Measurements from ENCODE around the gene SPAG9.
"Not testable (repeated sequence)": the region's sequence is repeated elsewhere in the genome, so short reads cannot be mapped to it uniquely, and the experiment has no call there.

Gene SPAG9

DNA sequence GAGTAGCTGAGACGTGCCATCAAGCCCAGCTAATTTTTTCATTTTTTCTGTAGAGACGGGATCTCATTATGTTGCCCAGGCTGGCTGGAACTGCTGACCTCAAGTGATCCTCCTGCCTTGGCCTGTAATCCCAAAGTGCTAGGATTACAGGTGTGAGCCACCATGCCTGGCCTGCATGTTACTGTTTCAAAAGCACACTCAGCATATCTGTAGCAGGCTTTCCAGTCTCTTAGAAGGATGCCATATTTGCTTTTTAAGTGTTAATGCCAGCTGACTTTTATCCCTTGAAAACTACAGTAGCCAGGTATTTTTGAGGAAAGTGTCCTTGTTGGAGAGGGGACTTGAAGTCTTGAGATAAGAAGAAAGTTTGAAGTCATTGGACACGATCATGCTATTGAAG, 15.3 kb upstream of the SPAG9 start:
- no peak for DNase-seq

DNA sequence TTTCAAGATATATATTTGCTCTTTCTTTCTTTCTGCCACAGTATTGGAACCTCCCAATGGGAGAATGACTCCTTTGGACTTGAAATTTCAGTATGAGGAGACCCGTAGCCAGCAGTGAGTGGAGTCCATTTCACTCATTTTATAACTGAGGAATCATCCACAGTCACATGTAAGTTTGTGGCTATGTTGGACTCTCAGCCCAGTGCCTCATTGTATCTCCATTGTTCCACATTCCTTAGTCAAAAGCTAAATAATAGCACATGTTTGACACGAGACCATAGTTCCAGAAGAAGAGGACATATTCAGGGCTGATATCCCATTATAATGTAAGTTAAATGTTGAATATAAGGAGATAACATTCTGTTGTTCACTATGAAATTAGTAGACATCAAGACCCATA, 12.7 kb upstream of the SPAG9 start:
- DNase-seq: no peak

DNA sequence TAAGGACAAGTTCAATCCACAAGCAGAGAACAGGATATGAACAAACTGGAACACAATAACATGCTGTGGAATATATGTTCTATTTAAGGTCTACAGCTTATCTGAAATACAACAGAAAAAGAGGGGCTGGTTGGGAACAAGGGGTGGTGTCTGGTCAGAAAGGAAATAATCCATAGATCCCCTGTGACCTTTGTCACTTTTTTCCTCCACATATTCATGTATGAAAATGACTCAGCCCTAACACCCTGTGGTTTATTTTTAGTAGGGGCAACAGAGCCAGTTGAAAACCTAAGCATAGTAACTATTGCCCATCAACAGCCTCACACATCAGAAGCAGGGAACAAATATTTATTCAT, 12.3 kb upstream of the SPAG9 start:
- DNase-seq: no peak

DNA sequence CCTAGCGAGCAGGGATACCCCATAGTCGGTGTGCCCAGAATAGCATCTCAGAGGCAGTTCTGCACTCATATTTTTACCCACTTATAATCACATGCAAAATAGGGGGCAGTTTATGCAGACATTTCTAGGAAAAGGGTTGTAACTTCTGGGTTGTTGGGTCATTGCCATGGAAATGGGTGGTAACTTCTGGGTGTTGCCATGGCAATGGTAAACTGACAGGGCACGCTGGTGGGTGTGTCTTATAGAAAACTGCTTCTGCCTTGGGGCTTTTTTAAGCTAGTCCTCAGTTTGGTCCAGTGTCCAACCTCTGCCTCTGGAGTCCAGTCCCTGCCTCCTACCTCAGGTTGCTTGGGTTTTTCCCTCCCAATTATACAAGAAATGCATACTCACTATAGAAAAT, 7.4 kb upstream of the SPAG9 start:
- no peak for DNase-seq

DNA sequence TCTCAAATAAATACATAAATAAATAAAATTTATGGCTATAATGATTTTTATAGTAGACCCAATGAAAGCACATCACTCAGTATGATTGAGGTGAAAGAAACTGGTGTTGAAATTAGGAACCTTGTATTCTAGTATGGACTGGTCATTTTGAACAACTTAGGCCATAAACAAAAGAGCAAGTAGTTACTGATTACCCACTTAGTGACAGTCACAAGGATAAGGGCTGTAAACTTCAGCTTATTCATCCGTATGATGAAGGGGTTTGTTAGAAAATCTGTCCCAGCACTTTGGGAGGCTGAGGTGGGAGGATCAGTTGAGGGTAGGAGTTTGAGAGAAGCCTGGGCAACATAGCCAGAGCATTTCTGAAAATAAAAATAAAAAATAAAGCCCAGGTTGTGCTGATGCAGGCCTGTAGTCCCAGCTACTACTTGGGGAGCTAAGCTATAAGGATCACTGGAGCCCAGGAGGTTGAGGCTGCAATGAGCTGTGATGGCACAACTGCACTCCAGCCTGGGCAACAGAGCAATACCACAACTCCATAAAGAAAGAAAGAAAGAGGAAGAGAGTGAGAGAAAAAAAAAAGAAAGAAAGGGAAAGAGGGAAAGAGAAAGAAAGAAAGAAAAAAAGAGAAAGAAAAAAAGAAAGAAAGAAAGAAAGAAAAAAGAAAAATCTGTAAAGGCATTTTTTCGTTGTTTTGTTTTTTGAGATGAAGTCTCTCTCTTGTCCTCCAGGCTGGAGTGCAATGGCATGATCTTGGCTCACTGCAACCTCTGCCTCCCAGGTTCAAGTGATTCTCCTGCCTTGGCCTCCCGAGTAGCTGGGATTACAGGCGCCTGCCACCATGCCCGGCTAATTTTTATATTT, 4.2 kb upstream of the SPAG9 start:
- no peak for DNase-seq

DNA sequence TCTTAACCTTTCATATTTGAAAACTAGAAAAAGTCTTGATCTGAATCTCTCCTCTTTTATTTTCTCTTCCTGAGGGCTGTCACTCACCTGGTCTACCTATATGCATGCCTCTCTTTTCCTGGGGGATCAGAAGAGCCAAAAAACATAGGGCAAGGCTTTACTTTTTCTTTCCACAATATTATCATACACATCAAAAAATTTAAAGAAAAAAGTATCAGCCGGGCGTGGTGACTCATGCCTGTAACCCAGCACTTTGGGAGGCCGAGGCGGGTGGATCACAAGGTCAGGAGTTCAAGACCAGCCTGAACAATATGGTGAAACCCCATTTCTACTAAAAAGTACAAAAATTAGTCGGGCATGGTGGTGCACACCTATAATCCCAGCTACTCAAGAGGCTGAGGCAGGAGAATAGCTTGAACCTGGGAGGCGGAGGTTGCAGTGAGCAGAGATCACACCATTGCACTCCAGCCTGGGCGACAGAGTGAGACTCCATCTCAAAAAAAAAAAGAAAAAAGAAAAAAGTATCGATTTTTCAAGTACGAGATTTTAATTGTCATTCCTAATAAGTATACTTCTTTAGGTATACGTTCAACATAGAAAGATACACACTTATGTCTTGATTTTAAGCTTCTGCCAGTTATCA, 1.9 kb upstream of the SPAG9 start:
- not testable (repeated sequence) for DNase-seq

DNA sequence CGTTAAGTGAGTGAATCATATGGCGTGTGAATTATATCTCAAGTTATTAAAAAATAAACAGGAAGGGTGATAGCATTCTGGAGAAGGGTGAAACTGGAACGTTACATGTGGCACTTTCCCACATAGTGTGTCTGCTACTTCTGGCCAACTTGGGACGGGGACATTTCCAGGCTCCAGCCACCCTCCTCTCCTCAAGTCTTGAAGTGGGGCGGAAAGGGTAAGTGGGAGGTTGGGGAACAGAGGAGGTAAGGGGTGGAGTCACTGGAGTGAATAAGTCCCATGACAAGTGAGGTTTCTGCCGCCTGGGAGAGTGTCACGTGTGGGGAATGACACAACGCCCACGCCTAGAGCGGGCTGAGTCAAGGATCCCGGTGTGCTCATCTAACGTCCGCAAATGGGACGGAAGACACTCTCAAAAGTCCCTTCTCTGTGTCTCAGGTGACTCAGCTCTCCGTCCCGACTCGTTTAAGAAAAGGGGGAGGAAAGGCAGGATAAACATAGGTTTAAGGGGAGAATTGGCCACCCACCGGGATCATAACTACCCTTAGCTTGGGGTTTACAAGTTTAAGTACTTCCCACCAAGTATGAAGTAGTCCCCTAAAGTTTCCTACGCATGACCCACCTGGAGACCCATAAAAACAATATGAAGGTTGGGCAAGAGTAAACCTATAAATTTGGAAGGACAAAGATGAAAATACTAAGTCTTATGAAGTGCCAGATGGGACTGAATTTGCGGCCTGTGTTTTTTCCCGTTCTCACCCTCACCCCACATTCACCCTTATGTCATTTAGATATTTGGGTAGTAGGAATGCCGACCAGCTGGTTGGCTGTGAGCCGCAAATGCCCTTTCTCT, 1.2 kb upstream of the SPAG9 start:
- DNase-seq: peak; percentile 52

DNA sequence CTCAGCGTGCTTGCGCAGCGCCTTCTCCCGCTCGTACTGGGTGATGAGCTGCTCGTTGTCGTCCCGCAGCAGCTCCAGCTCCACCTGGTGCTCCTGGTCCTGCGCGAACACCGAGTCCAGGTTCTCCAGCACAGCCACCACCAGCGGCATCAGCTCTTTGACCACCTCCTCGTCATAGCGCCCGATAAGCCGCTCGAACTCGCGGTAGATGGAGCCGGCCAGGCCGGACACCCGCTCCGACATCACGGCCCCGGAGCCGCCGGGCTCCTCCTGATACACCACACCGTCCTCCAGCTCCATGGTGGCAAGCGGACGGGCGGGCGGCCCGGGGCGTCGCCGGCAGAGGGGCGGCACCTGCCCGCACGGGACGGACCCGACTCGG, 320 bp downstream of the SPAG9 start:
- DNase-seq: peak; percentile 41

DNA sequence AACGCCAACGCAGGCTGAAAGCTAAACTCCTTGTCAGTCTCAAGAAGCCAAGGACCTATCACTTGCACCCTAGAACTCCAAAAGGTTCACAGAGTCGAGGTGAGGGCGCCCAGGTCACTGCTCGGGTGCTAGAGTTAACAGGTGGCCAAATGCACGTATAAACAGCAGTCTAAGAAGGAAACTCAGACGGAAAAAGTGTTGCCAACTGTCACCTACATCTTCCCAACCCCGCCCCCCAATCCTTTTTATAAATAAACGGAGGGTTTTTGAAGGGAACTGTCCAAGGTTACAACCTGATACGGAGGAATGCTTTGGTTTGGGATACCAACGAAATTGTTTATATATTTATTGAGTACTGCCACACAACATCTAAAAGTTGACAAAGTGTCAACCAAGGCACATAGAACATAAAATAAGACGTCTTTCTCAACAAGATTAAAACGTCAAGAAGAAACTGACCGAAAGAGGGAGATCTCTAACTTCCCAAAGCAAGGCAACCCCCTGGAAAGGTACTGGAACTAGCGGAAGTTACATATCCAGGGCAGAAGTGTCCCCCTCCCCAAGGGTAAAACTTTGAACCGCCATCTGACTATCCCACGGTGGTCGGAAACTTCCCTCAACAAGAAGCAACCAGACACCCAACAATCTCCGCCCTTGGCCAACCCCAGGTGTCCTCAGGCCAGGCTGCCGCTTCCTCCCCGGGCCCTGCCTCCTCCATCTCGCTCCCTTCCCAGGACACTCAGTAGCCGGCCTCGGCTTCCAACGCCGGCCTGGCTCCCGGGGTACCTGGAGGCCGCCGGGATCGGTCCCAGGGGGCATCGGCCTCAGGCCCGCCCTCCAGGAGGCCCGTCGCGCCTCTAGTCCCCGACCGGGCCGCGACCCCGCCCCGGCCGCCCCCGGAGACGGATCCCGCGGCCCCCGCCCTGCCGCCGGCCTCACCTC, 982 bp downstream of the SPAG9 start:
- DNase-seq: peak; percentile 23

DNA sequence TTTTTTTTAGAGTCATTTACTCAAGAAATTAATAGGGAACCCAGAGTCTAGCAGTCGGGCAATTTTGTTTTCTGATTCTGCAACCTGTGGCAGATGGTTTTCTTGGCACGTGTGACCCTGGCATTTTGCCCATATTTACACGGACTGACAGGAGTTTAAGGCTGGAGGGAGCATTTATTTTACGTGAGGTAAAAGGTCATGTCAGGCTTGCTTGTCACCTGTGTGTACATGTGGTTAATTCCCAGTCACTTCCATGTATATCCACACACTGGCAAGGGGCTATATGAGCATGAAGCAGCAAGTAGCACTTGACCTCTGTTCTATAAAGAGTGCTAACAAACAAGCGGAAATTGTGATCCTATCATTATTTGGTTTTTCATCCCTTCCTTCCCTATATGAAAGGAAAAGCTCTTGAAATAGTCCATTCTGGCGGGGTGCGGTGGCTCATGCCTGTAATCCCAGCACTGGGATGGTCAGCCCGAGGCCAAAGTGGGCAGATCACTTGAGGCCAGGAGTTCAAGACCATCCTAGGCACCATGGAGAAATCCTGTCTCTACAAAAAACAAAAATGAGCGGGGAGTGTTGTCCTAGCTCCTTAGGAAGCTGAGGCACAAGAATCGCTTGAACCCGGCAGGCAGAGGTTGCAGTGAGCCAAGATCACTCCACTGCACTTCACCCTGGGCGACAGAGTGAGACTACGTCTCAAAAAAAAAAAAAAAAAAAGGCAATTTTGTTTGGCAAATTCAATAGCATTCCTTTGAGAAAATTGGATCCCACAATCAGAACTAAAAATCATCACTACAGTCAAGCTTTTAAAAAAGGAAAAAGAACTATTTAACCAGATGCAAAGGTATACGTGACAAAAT, 2.1 kb downstream of the SPAG9 start:
- DNase-seq: peak; percentile 97

DNA sequence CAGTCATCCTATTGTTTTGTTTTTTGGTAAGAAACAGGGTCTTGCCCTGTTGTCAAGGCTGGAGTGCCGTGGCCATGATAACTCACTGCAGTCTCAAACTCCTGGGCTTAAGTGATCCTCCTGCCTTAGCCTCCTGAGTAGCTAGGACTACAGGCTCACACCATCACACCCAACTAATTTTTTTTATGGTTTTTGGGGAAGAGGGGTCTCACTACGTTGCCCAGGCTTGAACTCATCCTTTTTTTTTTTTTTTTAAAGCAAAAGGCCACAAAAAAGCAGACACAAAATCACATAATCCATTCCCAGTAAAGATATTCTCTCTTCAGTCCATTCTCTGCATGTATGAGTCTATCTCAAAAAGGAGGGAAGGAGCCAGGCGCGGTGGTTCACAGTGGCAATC, 5.5 kb downstream of the SPAG9 start:
- DNase-seq: no peak

DNA sequence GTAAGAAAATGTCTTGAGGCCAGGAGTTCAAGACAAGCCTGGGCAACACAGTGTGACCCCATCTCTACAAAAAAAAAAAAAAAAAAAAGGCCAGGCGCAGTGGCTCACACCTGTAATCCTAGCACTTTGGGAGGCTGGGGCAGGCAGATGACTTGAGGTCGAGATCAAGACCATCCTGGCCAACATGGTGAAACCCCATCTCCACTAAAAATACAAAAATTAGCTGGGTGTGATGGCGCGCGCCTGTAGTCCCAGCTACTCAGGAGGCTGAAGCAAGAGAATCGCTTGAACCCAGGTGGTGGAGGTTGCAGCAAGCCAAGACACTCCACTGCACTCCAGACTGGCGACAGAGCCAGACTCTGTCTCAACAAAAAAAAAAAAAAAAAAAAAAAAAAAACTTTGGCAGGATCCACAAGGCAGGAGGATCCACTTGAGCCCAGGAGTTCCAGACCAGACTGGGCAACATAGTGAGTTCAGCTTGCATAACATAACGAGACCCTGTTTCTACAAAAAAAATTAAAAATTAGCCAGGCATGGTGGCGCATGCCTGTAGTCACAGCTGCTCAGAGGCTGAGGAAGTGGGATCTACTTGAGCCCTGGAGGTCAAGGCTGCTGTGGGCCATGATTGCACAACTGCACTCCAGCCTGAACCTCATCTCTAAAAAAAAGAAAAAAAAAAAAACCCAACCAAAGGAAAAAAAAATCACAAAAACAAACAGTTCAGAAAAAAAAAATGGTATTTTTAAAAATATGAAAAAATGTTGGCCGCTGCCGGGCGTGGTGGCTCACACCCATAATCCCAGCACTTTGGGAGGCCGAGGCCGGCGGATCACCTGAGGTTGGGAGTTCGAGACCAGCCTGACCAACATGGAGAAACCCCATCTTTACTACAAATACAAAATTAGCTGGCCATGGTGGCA, 8.1 kb downstream of the SPAG9 start:
- DNase-seq: peak; percentile 61

DNA sequence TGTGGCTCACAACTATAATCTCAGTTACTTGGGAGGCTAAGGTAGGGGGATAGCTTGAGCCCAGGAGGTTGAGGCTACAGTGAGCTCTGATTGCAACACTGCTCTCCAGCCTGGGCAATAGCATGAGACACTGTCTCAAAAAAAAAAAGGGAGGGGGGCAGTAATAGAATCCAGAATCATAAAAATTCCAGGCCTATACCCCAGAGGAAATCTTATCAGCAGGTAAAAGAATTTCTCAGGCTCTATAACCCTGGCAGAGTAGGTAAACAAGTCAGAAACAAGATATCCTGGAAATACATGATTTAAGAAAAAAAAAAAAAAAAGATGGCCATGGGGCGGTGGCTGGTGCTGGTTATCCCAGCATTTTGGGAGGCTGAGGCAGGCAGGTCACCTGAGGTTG, 12.9 kb downstream of the SPAG9 start:
- DNase-seq: no peak

DNA sequence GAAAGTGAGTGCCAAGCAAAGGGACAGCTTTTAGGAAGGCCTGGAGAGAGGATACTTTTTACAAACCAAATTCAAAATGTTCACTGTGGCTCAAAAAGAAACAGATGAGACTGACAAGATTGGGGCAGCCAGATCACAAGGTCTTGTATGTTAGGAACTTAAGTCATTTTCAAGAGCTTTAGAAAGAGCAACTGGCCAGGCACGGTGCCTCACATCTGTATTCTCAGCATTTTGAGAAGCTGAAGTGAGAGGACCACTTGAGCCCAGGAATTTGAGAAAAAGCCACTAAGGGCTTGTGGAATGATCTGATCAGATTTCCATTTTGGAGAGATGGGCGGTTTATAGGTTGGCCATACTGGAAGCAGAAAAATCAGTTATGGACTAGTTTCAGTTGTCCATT, 17.2 kb downstream of the SPAG9 start:
- no peak for DNase-seq

DNA sequence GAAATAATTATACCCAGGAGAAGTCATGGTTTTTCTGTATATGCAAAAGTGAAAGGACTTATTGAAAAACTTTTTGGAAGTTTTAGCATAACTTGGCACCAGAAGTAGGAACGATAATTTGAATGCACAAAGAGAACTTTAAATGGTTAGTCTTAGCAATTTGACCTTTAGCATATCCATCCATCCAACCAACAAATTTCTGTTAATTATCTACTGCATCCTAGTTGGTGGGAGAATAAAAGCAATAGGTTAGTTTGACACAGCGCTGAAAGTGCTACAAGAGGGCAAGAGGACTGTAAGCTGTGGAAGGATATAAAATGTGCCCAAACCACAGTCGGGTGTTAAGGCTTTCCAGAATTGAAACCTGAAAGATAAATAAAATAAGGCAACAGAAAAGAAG, 17.6 kb downstream of the SPAG9 start:
- no peak for DNase-seq

DNA sequence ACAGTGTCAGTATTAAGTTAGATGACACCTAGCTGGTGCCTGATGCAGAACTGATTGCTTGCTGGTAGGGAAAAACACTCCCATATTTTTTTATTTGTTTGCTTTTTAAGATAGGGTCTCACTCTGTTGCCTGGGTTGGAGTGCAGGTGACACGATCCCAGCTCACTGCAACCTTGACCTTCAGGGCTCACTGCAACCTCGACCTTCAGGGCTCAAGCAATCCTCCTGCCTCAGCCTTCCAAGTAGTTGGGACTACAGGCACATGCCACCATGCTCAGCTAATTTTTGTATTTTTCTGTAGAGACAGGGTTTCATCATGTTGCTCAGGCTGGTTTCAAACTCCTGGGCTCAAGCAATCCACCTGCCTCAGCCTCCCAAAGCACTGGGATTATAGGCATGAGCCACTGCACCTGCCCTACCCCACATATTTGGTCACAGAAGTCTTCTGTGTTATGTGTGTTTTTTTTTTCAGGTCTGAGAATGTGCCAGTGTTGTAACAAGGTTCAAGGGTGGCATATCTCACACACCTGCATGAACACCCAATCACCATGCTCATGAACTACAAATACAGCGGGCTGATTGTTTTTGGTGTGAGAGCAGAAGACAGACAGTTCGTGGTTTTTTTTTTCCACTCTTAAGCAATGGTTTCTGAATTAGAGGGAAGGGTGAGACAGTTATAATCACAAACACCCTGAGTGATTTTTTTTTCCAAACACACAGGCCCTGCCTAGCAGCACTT, 22.8 kb downstream of the SPAG9 start:
- DNase-seq: peak; percentile 37

DNA sequence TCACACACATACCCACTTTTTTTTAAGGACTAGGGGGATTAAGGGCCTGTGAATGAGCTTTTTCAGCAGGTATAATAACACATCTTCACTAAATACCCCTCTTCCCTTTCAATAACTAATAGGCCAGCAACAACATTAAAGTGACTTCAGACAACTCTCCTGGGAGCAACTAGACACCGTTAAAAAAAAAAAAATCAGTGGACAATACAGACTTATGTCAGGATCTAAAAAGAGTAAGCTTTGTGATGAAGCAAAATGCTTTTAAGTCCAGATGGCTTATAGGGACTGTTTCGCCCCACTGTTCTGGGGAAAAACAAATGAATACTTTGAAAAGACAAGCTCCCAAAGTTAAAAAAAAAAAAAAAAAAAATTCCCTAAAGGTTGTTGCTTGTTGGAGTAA, 29.0 kb downstream of the SPAG9 start:
- no peak for DNase-seq

DNA sequence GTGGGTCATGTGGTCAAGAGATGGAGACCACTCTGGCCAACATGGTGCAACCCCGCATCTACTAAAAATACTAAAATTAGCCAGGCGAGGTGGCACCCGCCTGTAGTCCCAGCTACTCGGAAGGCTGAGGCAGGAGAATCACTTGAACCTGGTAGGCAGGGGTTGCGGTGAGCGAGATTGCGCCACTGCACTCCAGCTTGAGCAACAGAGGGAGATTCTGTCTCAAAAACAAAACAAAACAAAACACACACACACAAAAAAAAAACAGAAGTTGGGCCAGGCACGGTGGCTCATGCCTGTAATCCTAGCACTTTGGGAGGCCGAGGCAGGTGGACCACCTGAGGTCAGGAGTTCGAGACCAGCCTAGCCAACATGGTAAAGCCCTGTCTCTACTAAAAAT, 31.8 kb downstream of the SPAG9 start:
- DNase-seq: not testable (repeated sequence)

DNA sequence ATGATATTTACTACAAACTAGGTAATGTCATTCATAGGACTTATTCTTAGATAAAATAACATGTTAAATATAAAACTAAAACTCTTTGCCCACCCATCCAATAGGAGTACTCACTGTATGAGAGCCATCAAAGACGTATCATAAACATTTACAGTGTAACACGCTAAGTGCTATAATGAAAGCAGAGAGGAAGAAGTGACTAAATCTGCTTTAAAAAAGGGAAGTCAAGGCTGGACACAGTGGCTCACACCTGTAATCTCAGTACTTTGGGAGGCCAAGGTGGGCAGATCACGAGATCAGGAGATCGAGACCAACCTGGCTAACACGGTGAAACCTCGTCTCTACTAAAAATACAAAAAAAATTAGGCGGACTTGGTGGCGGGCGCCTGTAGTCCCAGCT, 32.4 kb downstream of the SPAG9 start:
- no peak for DNase-seq
